PC-3 (cell line): ENCODE measurements around the gene DCLRE1C. TPM values are rescaled to one million over a fixed set of nuclear protein-coding genes. Genes with fewer than 3 reads are reported as not detected.

Experiments used
- ATAC-seq: fragments of 200-7000 bp; cut with Tn5 transposase; 2 replicates; pipeline ENCODE4 v1.9.1; 2020; ENCODE audit warnings: mild to moderate bottlenecking, moderate library complexity
- BruUV-seq: library from RNA; stranded (reverse); fragments of 400-500 nt; replicated peaks from 2 replicates; lab custom pipeline; 2021; lab: Mats Ljungman, UMichigan
- CTCF ChIA-PET: fragments of 300-600 bp; sonication (Branson Sonifier 250); formaldehyde crosslinking; loops from one replicate; lab custom pipeline; 2022; ENCODE audit warnings: antibody characterized with exemption; lab: Charles Lee
- POLR2A ChIA-PET: fragments of 300-600 bp; sonication (Branson Sonifier 250); formaldehyde crosslinking; loops from one replicate; lab custom pipeline; 2022; ENCODE audit warnings: antibody characterized with exemption; ENCODE audit not compliant: unreplicated experiment; lab: Charles Lee
- DNase-seq: peaks from one replicate; pipeline ENCODE4 v3.0.0-alpha.2; 2015
- H2AFZ ChIP-seq: fragments of 300-600 bp; sonication (generic); 2 replicates; pipeline ENCODE4 v1.6.0; 2016; ENCODE audit warnings: antibody characterized with exemption, low read length
- H3F3A ChIP-seq: fragments of 300-600 bp; sonication (generic); one replicate; pipeline ENCODE4 v1.6.0; 2017; ENCODE audit warnings: antibody characterized with exemption, low read length, control low read depth, mild to moderate bottlenecking; ENCODE audit not compliant: unreplicated experiment
- H3K27ac ChIP-seq: fragments of 300-600 bp; sonication (generic); 2 replicates; pipeline ENCODE4 v1.5.1; 2016; ENCODE audit warnings: mild to moderate bottlenecking, low read length
- H3K27me3 ChIP-seq: fragments of 300-600 bp; sonication (generic); 2 replicates; pipeline ENCODE4 v1.6.1; 2016; ENCODE audit warnings: low read length, mixed read lengths
- H3K36me3 ChIP-seq: fragments of 300-600 bp; sonication (generic); 2 replicates; pipeline ENCODE4 v1.6.1; 2016; ENCODE audit warnings: low read depth, mixed run types, low read length, mixed read lengths
- H3K4me1 ChIP-seq: fragments of 300-600 bp; sonication (generic); 2 replicates; pipeline ENCODE4 v1.5.1; 2016; ENCODE audit warnings: low read length; ENCODE audit not compliant: insufficient read depth
- H3K4me2 ChIP-seq: fragments of 300-600 bp; sonication (generic); 2 replicates; pipeline ENCODE4 v1.6.0; 2016; ENCODE audit warnings: low read length
- H3K4me3 ChIP-seq: fragments of 300-600 bp; sonication (generic); 2 replicates; pipeline ENCODE4 v1.5.1; 2016; ENCODE audit warnings: mild to moderate bottlenecking, low read length, mixed read lengths
- H3K79me2 ChIP-seq: fragments of 300-600 bp; sonication (generic); 2 replicates; pipeline ENCODE4 v1.6.1; 2017; ENCODE audit warnings: low read length, mixed read lengths
- H3K9ac ChIP-seq: fragments of 300-600 bp; sonication (generic); 2 replicates; pipeline ENCODE4 v1.6.0; 2016; ENCODE audit warnings: mild to moderate bottlenecking, low read length
- H3K9me2 ChIP-seq: fragments of 300-600 bp; sonication (generic); replicated peaks from 2 replicates; pipeline ENCODE4 v1.6.1; 2016; ENCODE audit warnings: mixed run types, low read length, mixed read lengths
- H3K9me3 ChIP-seq: fragments of 300-600 bp; sonication (generic); 2 replicates; pipeline ENCODE4 v1.6.1; 2016; ENCODE audit warnings: low read length, mixed read lengths
- H4K20me1 ChIP-seq: fragments of 300-600 bp; sonication (generic); 2 replicates; pipeline ENCODE4 v1.6.1; 2016; ENCODE audit warnings: low read length, mixed read lengths
- EZH2 ChIP-seq: fragments of 300-600 bp; sonication (generic); IDR thresholded peaks from one replicate; pipeline ENCODE4 v1.6.1; 2017; ENCODE audit warnings: antibody characterized with exemption, mild to moderate bottlenecking, low read length; ENCODE audit not compliant: unreplicated experiment
- EZH2phosphoT487 ChIP-seq: fragments of 300-600 bp; sonication (generic); IDR thresholded peaks from 2 replicates; pipeline ENCODE4 v1.6.1; 2018; ENCODE audit warnings: mild to moderate bottlenecking, antibody characterized with exemption, low read length, borderline replicate concordance
- intact Hi-C: fragments of 100-400 bp; cut with micrococcal nuclease; formaldehyde crosslinking; loops from 2 replicates; pipeline ENCODE4 v1.9.0; 2023
- total RNA-seq: library from RNA; depleted of rRNA; stranded (reverse); fragments of >200 nt; gene quantifications from 2 replicates; pipeline ENCODE4 v1.2.3, GENCODE V29; 2014
- TF ChIP-seq, protein P1 (sequence below): fragments of 300-600 bp; sonication (generic); conservative IDR thresholded peaks from 2 replicates; pipeline ENCODE4 v1.5.1; 2017; ENCODE audit warnings: antibody characterized with exemption, low read depth, mild to moderate bottlenecking, low read length

Gene DCLRE1C
- total RNA-seq, 1 experiment from 2014 or later: 9.8 TPM

DNA sequence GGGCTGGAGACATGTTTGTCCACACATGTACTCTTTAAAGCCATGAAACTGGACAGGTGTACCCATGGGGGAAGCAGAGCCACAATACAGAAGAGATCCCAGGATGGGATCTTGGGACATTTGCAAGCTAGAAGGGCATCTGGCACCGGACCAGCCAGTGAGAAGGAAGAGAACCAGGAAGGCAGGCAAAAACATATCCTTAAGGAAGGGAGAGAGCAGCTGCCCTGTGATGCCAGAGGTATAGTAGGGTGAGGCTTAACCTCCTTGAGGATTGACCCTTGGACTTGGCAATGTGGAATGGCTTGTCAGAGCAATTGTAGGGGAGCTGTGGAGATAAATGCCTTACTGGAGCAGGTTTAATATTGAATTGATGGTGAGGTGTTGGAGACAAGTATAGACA lies 93.1 kb downstream of the DCLRE1C start:
- Histone ChIP-seq H3K79me2 (no peaks in the 10 kb centered on the region), H3F3A (no peaks in the 10 kb centered on the region), H3K36me3 (no peaks in the 10 kb centered on the region), H3K9ac (no peak overlapping the region), H2AFZ (no peak overlapping the region), H3K9me2 (no peaks in the 10 kb centered on the region), H3K27ac (no peak overlapping the region), H3K27me3 (no peaks in the 10 kb centered on the region), H3K4me3 (no peak overlapping the region), H3K4me1 (no peaks in the 10 kb centered on the region), H4K20me1 (no peaks in the 10 kb centered on the region), H3K9me3 (no peaks in the 10 kb centered on the region), H3K4me2 (no peak overlapping the region)
- TF ChIP-seq EZH2: no peak
- TF ChIP-seq EZH2phosphoT487: no peak
- TF ChIP-seq, protein P1, sequence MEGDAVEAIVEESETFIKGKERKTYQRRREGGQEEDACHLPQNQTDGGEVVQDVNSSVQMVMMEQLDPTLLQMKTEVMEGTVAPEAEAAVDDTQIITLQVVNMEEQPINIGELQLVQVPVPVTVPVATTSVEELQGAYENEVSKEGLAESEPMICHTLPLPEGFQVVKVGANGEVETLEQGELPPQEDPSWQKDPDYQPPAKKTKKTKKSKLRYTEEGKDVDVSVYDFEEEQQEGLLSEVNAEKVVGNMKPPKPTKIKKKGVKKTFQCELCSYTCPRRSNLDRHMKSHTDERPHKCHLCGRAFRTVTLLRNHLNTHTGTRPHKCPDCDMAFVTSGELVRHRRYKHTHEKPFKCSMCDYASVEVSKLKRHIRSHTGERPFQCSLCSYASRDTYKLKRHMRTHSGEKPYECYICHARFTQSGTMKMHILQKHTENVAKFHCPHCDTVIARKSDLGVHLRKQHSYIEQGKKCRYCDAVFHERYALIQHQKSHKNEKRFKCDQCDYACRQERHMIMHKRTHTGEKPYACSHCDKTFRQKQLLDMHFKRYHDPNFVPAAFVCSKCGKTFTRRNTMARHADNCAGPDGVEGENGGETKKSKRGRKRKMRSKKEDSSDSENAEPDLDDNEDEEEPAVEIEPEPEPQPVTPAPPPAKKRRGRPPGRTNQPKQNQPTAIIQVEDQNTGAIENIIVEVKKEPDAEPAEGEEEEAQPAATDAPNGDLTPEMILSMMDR: no peak
- ChIA-PET CTCF (no interaction called here), POLR2A (interaction anchor here (0.6 kb wide), 1 partner anchor 92 kb away, joined by 4 read pairs; no protein-coding TSS in a partner anchor)
- intact Hi-C loops: no loop called here
- BruUV-seq: no TSS peak
- ATAC-seq (no peak), DNase-seq (no peak)

DNA sequence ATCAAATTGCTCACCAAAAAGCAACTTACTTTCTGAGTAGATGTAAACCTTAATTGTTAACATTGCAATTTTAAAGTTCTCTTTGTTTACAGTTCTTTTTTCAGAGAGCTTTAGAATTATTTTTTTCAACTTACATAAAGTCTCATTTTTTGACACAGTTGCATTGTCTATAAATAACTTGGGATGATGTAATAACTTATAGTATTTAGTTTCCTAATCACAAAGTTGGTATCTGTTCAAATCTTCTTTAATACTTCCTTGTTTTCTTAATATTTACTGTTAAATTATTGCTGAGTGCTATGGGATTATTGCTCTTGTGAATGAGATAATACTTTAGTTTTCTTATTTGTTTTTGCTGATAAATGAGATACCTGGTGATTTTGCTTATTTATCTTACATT lies 94.1 kb downstream of the DCLRE1C start:
- POLR2A ChIA-PET: no interaction called here
- DNase-seq (no peak), ATAC-seq (no peak)
- no peaks in the 10 kb centered on the region for H3K9me2 ChIP-seq
- no peaks in the 10 kb centered on the region for H3K27me3 ChIP-seq
- H4K20me1 ChIP-seq: no peaks in the 10 kb centered on the region
- no peak overlapping the region for H3K27ac ChIP-seq
- H3K36me3 ChIP-seq: no peaks in the 10 kb centered on the region
- intact Hi-C loops: no loop called here
- no peak overlapping the region for H3K4me2 ChIP-seq
- CTCF ChIA-PET: no interaction called here
- no peak overlapping the region for H3K9ac ChIP-seq
- H3K79me2 ChIP-seq: no peaks in the 10 kb centered on the region
- H3K9me3 ChIP-seq: no peaks in the 10 kb centered on the region
- no peaks in the 10 kb centered on the region for H3K4me1 ChIP-seq
- TF ChIP-seq EZH2phosphoT487 (no peak), EZH2 (no peak)
- TF ChIP-seq, protein P1: no peak
- no TSS peak for BruUV-seq
- no peak overlapping the region for H2AFZ ChIP-seq
- no peak overlapping the region for H3K4me3 ChIP-seq
- no peaks in the 10 kb centered on the region for H3F3A ChIP-seq

DNA sequence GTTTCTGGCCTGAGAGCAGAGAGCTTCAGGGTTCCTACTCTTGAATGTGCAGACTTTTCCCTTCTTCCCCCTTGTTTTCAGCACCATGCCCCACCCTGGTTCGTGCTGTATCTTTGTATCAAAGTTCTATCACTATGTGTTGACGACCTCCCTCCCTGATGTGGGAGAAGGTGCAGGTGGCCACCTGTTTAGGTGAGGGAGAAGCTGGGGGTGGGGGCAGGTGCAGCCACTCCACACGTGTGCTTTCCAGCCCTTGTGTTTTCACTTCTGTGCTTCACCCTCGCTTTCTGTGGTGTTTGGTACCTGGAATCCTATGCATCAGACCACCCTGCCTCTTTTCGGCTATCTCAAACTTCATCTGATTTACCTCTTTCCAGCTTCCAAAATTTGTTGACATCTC lies 94.9 kb downstream of the DCLRE1C start:
- no peaks in the 10 kb centered on the region for H3K36me3 ChIP-seq
- CTCF ChIA-PET: no interaction called here

More for the DNA sequence above, 94.9 kb downstream of the DCLRE1C start:
- intact Hi-C loops: no loop called here
- no peaks in the 10 kb centered on the region for H3K79me2 ChIP-seq
- H4K20me1 ChIP-seq: no peaks in the 10 kb centered on the region
- DNase-seq (no peak), ATAC-seq (no peak)
- no peaks in the 10 kb centered on the region for H3K27me3 ChIP-seq
- H3K4me1 ChIP-seq: no peaks in the 10 kb centered on the region
- POLR2A ChIA-PET: no interaction called here
- TF ChIP-seq, protein P1: no peak
- TF ChIP-seq EZH2 (no peak), EZH2phosphoT487 (no peak)
- H3K9ac ChIP-seq: no peak overlapping the region
- BruUV-seq: no TSS peak
- no peak overlapping the region for H2AFZ ChIP-seq
- no peak overlapping the region for H3K27ac ChIP-seq
- no peaks in the 10 kb centered on the region for H3F3A ChIP-seq
- no peak overlapping the region for H3K4me2 ChIP-seq
- H3K9me3 ChIP-seq: no peaks in the 10 kb centered on the region
- no peak overlapping the region for H3K4me3 ChIP-seq
- H3K9me2 ChIP-seq: no peaks in the 10 kb centered on the region
